Measurements from ENCODE around the gene TRPM6. TPM values are rescaled to one million over a fixed set of nuclear protein-coding genes. Genes with fewer than 3 reads are reported as not detected.

The TRPM6 gene
- 1 to 10 TPM in 2 of 4 donors, under 1 TPM in 2; 0.30 to 2.9 (median 0.97) TPM for total RNA-seq

GRCh38 chr9:74887041-74887980, at the start of gene TRPM6:
TSS of gene TRPM6 (minus strand) at chr9:74887921. CDS start at chr9:74887856, 65 bp downstream.
- peaks cover 0 to 10% (median 1%) of the 10 kb centered on the region in 4 donors for H3K9me3 ChIP-seq
- peak within 1 kb of the TSS; percentile 8 to 58 (median 46) for H3K4me3 ChIP-seq
- H3K27ac ChIP-seq, result peak within 1 kb of the TSS in 2 of 4 donors; percentile 15 to 64
- H3K27me3 ChIP-seq, result peaks cover 0 to 17% of the 10 kb centered on the region in 2 donors
- WGBS, 2 donors, result 2 to 4% methylated on average over 53 to 55 of the region's 64 CpGs
- peaks cover 0 to 15% (median 0%) of the 10 kb centered on the region in 4 donors for H3K4me1 ChIP-seq
- DNase-seq (ENCODE audit: low spot score in 2 of 2), result peak; percentile 61 to 64
- no peaks in the 10 kb centered on the region for H3K36me3 ChIP-seq
- TF ChIP-seq CTCF (IDR thresholded peaks at IDR 0.05), result no peak
- peak; percentile 35 to 61 for TF ChIP-seq EP300 (IDR thresholded peaks at IDR 0.05)

- Histone ChIP-seq H3K4me1 (no peaks in the 10 kb centered on the region), H3K27ac (no peak overlapping the region), H3K4me3 (no peak overlapping the region), H3K9me3 (peaks cover 0 to 11% (median 0%) of the 10 kb centered on the region in 4 donors), H3K27me3 (no peaks in the 10 kb centered on the region), H3K36me3 (no peaks in the 10 kb centered on the region)
- DNase-seq (ENCODE audit: low spot score in 2 of 2), result no peak
- 69 to 88% methylated on average over 8 of the region's 8 CpGs for WGBS, 2 donors
- TF ChIP-seq CTCF (IDR thresholded peaks at IDR 0.05) (no peak), POLR2A (IDR thresholded peaks at IDR 0.05) (no peak), EP300 (IDR thresholded peaks at IDR 0.05) (no peak)
These were observed 47.3 kb upstream of the TRPM6 start for GRCh38 chr9:74935008-74935407.

- 53 to 97% methylated on average over 1 of the region's 1 CpG for WGBS, 2 donors
- Histone ChIP-seq H3K4me1 (no peaks in the 10 kb centered on the region), H3K9me3 (no peaks in the 10 kb centered on the region), H3K36me3 (no peaks in the 10 kb centered on the region), H3K27me3 (no peaks in the 10 kb centered on the region), H3K4me3 (no peak overlapping the region), H3K27ac (no peak overlapping the region)
- TF ChIP-seq CTCF (IDR thresholded peaks at IDR 0.05) (no peak), EP300 (IDR thresholded peaks at IDR 0.05) (no peak), POLR2A (IDR thresholded peaks at IDR 0.05) (no peak)
- DNase-seq (ENCODE audit: low spot score in 2 of 2), result no peak
These were observed 34.0 kb upstream of the TRPM6 start for GRCh38 chr9:74921737-74922136.

- no peak overlapping the region for H3K27ac ChIP-seq
- no peak overlapping the region for H3K4me3 ChIP-seq
- H3K36me3 ChIP-seq, result no peaks in the 10 kb centered on the region
- no peaks in the 10 kb centered on the region for H3K27me3 ChIP-seq
- TF ChIP-seq EP300 (IDR thresholded peaks at IDR 0.05) (no peak), POLR2A (IDR thresholded peaks at IDR 0.05) (no peak), CTCF (IDR thresholded peaks at IDR 0.05) (no peak)
- no peaks in the 10 kb centered on the region for H3K9me3 ChIP-seq
- WGBS, 2 donors, result 89% methylated on average over 3 of the region's 3 CpGs
- no peak for DNase-seq (ENCODE audit: low spot score in 2 of 2)
- no peaks in the 10 kb centered on the region for H3K4me1 ChIP-seq
These were observed 33.4 kb upstream of the TRPM6 start for GRCh38 chr9:74920944-74921626.

GRCh38 chr9:74910036-74910435, 22.3 kb upstream of the TRPM6 start:
- DNase-seq (ENCODE audit: low spot score in 2 of 2), result no peak
- TF ChIP-seq POLR2A (IDR thresholded peaks at IDR 0.05) (no peak), EP300 (IDR thresholded peaks at IDR 0.05) (no peak), CTCF (IDR thresholded peaks at IDR 0.05) (no peak)
- WGBS, 2 donors, result 91 to 92% methylated on average over 2 of the region's 2 CpGs
- no peak overlapping the region for H3K27ac ChIP-seq
- no peaks in the 10 kb centered on the region for H3K36me3 ChIP-seq
- peaks cover 0 to 14% (median 0%) of the 10 kb centered on the region in 4 donors for H3K9me3 ChIP-seq
- H3K27me3 ChIP-seq, result no peaks in the 10 kb centered on the region
- no peaks in the 10 kb centered on the region for H3K4me1 ChIP-seq
- no peak overlapping the region for H3K4me3 ChIP-seq
